Erythroblast (primary cell): ENCODE results near the gene UBA1.

ENCODE experiments used
- DNase-seq, 2 experiments: peaks; one replicate each; lab custom pipeline; 2025; lab: John Stamatoyannopoulos, UW
- GATA1 ChIP-seq: IDR thresholded peaks from 2 replicates; pipeline ENCODE4 v1.6.1; 2011; ENCODE audit warnings: low read depth, mild to moderate bottlenecking, control low read depth, low read length, moderate library complexity
- POLR2A ChIP-seq: IDR thresholded peaks from 2 replicates; pipeline ENCODE4 v1.6.1; 2011; ENCODE audit warnings: mild to moderate bottlenecking, low read length

Gene UBA1

DNA sequence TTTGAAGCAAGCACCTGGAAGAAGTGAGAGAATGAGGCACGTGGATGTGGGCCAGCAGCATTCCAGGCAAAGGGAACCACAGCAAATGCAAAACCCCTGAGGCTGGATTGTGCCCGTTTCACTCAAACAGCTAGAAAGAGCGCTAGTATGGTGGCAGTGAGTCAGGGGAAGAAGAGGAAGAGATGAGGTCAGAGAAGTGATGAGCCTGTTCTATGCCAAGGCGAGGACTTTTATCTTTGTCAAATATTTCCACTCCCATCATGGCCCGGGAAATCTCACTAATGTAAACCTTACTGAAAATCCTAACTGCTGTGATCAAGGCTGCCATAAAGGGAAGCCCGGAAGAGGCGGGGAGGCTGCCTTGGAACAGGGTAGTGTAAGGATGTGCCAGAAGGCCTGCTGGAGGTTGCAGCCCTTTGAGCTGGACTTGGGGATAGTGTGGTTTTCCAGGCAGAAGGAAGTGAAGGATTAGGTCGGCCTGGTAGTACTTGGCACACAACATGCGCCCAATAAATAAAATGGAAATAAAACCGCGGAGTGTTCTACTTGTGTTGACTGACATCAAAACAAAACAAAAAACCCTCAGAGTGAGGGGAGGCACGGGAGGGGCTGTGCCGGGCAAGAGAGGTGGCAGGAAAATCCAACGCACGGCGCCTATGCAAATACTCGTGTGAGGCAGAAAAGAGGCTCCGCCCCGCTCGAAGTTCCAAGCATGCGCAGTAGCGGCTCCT is 23.7 kb downstream of the UBA1 start:
- peak; percentile 30 to 50 for DNase-seq
- TF ChIP-seq GATA1, result no peak
- TF ChIP-seq POLR2A, result no peak

GRCh38 chrX:47217852-47218279 is 24.2 kb downstream of the UBA1 start:
- DNase-seq, result peak; percentile 95 to 96
- no peak for TF ChIP-seq GATA1

DNA sequence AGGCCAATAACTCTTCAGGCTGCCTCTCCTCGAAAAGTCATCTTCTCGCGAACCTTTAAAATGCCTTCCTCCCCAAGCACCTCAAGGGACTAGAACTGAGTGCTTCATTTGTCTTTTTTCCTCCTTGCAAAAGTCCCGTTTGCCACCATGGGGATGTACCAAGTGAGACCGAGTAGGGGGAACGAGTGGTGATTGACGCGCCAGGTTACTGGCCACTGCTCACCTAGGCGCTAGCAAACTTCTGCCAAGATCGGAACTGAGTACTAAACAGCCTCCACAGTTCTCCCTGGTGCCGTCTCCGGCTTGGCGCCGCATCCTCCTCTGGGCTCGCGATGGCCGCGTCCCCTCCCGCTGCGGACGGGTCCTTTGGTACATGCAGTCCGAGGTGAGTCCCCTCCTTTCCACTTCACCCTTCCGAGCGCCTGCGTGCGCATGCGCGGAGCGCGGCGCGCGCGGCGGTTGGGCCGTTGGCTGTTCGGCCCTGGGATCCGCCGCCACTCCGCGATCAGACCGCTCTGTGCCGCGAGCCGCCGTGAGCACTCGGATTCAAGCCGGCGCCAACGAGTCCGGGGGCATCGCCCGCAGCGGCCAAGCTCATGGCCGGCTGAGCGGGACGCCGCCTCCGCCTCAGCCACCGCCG is 24.8 kb downstream of the UBA1 start, which contains the start of gene CDK16:
Gene CDK16 (plus strand): TSS at position 402 of the 640 bp plus-strand sequence. CDS start 4,877 bp downstream, outside the sequence.
- no peak for TF ChIP-seq GATA1
- TF ChIP-seq POLR2A, result peak; percentile 91
- DNase-seq, result peak; percentile 85 to 90

- peak; percentile 77 to 81 for DNase-seq
- TF ChIP-seq GATA1 (no peak), POLR2A (peak; percentile 73)
These were observed 25.5 kb downstream of the UBA1 start for GRCh38 chrX:47218920-47219815.

GRCh38 chrX:47221756-47222155 is 28.1 kb downstream of the UBA1 start:
- no peak for TF ChIP-seq POLR2A
- no peak for TF ChIP-seq GATA1
- DNase-seq, result no peak

DNA sequence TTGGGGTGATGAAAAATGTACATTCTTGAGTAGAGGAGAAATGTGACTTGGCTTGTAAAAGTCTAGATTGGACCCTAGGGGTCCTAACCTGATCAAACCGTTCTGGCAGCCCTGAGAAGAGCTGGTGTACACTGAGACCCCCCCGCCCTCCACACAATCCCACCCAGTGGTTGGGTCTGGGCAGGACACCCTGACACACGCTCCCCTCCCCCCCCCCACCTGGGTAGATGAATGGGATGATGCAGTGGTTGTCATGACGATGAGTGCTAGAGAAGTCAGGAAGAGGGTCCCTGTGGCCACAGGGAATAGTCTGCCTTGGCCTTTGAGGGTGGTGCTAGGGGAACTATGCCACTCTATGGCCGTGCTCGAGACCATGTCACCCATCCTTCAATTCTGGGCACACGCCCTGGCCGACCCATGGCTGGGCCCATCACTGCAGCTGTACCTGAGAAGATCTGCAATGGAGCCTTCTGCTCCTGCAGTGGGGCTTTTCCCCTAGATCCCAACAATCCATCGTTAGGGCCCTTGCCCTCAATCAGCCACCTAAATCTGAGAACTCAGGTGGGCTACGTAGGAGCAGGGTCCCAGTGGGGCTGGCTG is 29.2 kb downstream of the UBA1 start:
- no peak for DNase-seq
- TF ChIP-seq GATA1 (no peak), POLR2A (no peak)

- no peak for TF ChIP-seq POLR2A
- no peak for TF ChIP-seq GATA1
- no peak for DNase-seq
These were observed 30.0 kb downstream of the UBA1 start for GRCh38 chrX:47223476-47224250.

DNA sequence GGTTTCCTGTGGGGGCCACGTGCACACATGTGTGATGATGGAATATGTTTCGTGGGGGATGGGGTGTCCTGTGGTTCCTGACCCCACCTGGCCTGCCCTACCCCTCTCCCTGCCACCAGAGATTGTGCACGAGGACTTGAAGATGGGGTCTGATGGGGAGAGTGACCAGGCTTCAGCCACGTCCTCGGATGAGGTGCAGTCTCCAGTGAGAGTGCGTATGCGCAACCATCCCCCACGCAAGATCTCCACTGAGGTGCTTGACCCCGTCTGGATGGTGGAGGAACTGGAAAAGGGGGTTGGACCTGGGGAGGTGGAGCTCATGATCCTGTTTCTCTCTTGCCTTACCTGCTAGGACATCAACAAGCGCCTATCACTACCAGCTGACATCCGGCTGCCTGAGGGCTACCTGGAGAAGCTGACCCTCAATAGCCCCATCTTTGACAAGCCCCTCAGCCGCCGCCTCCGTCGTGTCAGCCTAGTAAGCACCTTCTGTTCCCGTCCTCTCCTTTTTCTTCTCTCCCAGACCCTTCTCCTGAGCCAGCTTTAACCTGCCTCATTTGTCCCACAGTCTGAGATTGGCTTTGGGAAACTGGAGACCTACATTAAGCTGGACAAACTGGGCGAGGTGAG is 30.8 kb downstream of the UBA1 start:
- TF ChIP-seq POLR2A (no peak), GATA1 (no peak)
- DNase-seq, result no peak

- TF ChIP-seq POLR2A, result no peak
- TF ChIP-seq GATA1, result no peak
These were observed 31.3 kb downstream of the UBA1 start for GRCh38 chrX:47224896-47225290.

DNA sequence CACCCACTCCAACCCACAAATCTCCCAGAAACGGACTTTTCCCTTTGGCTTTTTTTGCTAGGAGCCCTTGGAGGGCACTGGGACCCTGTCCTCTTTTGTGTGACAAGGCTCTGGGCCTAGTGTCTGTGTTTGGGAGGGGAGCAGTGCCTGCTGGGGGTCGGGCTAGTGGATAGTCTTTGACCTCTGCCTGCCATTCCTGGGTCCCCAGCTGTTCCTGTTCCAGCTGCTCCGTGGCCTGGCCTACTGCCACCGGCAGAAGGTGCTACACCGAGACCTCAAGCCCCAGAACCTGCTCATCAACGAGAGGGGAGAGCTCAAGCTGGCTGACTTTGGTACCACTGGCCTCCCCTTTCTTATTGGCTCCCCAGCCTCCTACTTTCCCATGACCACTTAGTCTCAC is 32.4 kb downstream of the UBA1 start:
- no peak for DNase-seq
- no peak for TF ChIP-seq POLR2A
- no peak for TF ChIP-seq GATA1

More at GRCh38 chrX:47224896-47225290, 31.3 kb downstream of the UBA1 start:
- no peak for DNase-seq

DNA sequence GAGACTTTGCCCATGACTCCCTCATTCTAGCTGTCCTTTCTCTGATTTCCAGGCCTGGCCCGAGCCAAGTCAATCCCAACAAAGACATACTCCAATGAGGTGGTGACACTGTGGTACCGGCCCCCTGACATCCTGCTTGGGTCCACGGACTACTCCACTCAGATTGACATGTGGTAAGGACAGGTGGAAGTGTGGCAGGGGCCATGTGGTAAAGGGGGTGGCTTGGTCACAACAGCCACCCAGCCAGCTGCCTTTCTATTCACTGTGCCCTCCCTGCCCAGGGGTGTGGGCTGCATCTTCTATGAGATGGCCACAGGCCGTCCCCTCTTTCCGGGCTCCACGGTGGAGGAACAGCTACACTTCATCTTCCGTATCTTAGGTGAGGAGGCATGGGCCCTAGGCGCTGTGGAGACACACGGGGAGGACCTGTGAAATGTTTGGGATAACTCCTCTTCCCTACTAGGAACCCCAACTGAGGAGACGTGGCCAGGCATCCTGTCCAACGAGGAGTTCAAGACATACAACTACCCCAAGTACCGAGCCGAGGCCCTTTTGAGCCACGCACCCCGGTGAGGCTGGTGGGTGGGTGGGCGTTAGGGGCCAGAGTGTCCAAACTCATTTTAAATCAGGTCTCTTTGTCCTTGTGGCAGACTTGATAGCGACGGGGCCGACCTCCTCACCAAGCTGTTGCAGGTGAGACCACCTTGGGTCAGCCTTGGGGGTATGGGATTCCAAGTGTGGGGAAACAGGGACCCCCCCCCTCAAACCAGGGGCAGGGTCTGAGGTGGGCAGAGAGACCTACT is 33.1 kb downstream of the UBA1 start:
- TF ChIP-seq GATA1 (no peak), POLR2A (no peak)
- no peak for DNase-seq

- no peak for DNase-seq
- TF ChIP-seq GATA1 (no peak), POLR2A (no peak)
These were observed 33.6 kb downstream of the UBA1 start for GRCh38 chrX:47227334-47227583.
